H1 (cell line): ENCODE results near the gene NEDD4L. TPM values are rescaled to one million over a fixed set of nuclear protein-coding genes. Genes with fewer than 3 reads are reported as not detected.

Source experiments
- CTCF ChIA-PET: fragments of 300-600 bp; sonication (Branson Sonifier 250); formaldehyde crosslinking; loops from one replicate; lab custom pipeline; 2021; ENCODE audit not compliant: partially characterized antibody; lab: Charles Lee
- POLR2A ChIA-PET: fragments of 300-600 bp; sonication (Branson Sonifier 250); formaldehyde crosslinking; loops from one replicate; lab custom pipeline; 2021; ENCODE audit warnings: inconsistent platforms; ENCODE audit not compliant: partially characterized antibody; lab: Charles Lee
- DNase-seq, 2 experiments: peaks; one replicate each; pipeline versions ENCODE4 v3.0.0 to v3.0.0-alpha.2; 2010 to 2022; ENCODE audit warnings: low spot score in 2 of 2, low read depth in 1 of 2, mixed read lengths in 1 of 2
- FAIRE-seq: peaks from 2 replicates; lab custom pipeline; 2011; peaks lifted over from hg19 to GRCh38; lab: Jason Lieb, UNC
- H2AFZ ChIP-seq: 2 replicates; pipeline ENCODE4 v1.8.1; 2012; ENCODE audit warnings: low read length, inconsistent platforms
- H2AK5ac ChIP-seq: 2 replicates; pipeline ENCODE4 v1.6.1; 2013; ENCODE audit warnings: low read depth, low read length
- H2BK120ac ChIP-seq: replicated peaks from 2 replicates; pipeline ENCODE3; 2013; ENCODE audit warnings: low read depth, low read length, inconsistent platforms
- H2BK12ac ChIP-seq: 2 replicates; pipeline ENCODE4 v1.6.1; 2013; ENCODE audit warnings: low read depth, low read length
- H2BK15ac ChIP-seq: 2 replicates; pipeline ENCODE4 v1.6.1; 2013; ENCODE audit warnings: low read length
- H2BK20ac ChIP-seq: 2 replicates; pipeline ENCODE4 v1.6.1; 2013; ENCODE audit warnings: low read length
- H2BK5ac ChIP-seq: 2 replicates; pipeline ENCODE4 v1.6.1; 2013; ENCODE audit warnings: low read depth, low read length
- H3K14ac ChIP-seq: 2 replicates; pipeline ENCODE4 v1.6.1; 2013; ENCODE audit warnings: inconsistent platforms; ENCODE audit not compliant: insufficient read length
- H3K18ac ChIP-seq: 2 replicates; pipeline ENCODE4 v1.6.1; 2013; ENCODE audit warnings: low read length; ENCODE audit errors: extremely low read depth
- H3K23ac ChIP-seq: 2 replicates; pipeline ENCODE4 v1.6.1; 2013; ENCODE audit warnings: inconsistent platforms; ENCODE audit not compliant: insufficient read length
- H3K23me2 ChIP-seq: 2 replicates; pipeline ENCODE4 v1.6.1; 2013; ENCODE audit warnings: low read depth, low read length
- H3K27ac ChIP-seq: 2 replicates; pipeline ENCODE4 v1.6.1; 2011; ENCODE audit warnings: low read depth, low read length, inconsistent platforms
- H3K27me3 ChIP-seq, 4 experiments: replicated peaks in 1 of 4; 1 replicate in 1 of 4; 2 replicates in 3 of 4; pipeline versions ENCODE4 v1.6.1 to v1.8.1; 2011 to 2013; ENCODE audit warnings: low read length in 3 of 4, mild to moderate bottlenecking in 3 of 4, inconsistent platforms in 2 of 4, mixed read lengths in 2 of 4, moderate library complexity in 1 of 4; ENCODE audit not compliant: control insufficient read depth in 3 of 4, insufficient read depth in 3 of 4; ENCODE audit errors: extremely low read depth in 1 of 4
- H3K36me3 ChIP-seq, 4 experiments: 2 replicates each; pipeline versions ENCODE4 v1.6.1 to v1.8.1; 2011 to 2013; ENCODE audit warnings: mild to moderate bottlenecking in 4 of 4, low read length in 3 of 4, moderate library complexity in 2 of 4, control low read depth in 1 of 4, inconsistent platforms in 1 of 4; ENCODE audit not compliant: insufficient read depth in 4 of 4, control insufficient read depth in 2 of 4
- H3K4ac ChIP-seq: replicated peaks from 2 replicates; pipeline ENCODE3; 2013; ENCODE audit warnings: low read length, low read depth, mixed read lengths, inconsistent platforms; ENCODE audit not compliant: insufficient read length
- H3K4me1 ChIP-seq, 4 experiments: replicated peaks in 1 of 4; 1 replicate in 1 of 4; 2 replicates in 3 of 4; pipeline versions ENCODE4 v1.6.1 to v1.8.1; 2011 to 2013; ENCODE audit warnings: low read length in 3 of 4, inconsistent platforms in 2 of 4, mixed read lengths in 1 of 4; ENCODE audit not compliant: insufficient read depth in 4 of 4, control insufficient read depth in 3 of 4
- H3K4me2 ChIP-seq, 2 experiments: 2 replicates each; pipeline versions ENCODE4 v1.6.1 to v1.8.1; 2011 to 2013; ENCODE audit warnings: low read depth in 2 of 2, low read length in 2 of 2, control low read depth in 1 of 2, inconsistent platforms in 1 of 2, mild to moderate bottlenecking in 1 of 2; ENCODE audit not compliant: insufficient read depth in 1 of 2
- H3K4me3 ChIP-seq, 4 experiments: fragments of 200-600, 300-600 bp in 1 of 4; sonication (generic), shearing (Covaris generic), sonication (Bioruptor Twin) in 1 of 4; 2 replicates each; pipeline versions ENCODE4 v1.5.1 to v1.8.1; 2011 to 2016; ENCODE audit warnings: low read length in 4 of 4, low read depth in 3 of 4, control low read depth in 2 of 4, inconsistent platforms in 2 of 4, mild to moderate bottlenecking in 2 of 4, mixed read lengths in 1 of 4, moderate library complexity in 1 of 4; ENCODE audit not compliant: insufficient read depth in 2 of 4; ENCODE audit errors: extremely low read depth in 1 of 4
- H3K56ac ChIP-seq: replicated peaks from 2 replicates; pipeline ENCODE3; 2013; ENCODE audit warnings: low read depth, mild to moderate bottlenecking, mixed read lengths, low read length, inconsistent platforms; ENCODE audit not compliant: insufficient read length
- H3K79me1 ChIP-seq: 2 replicates; pipeline ENCODE4 v1.6.1; 2013; ENCODE audit warnings: low read depth, low read length, control low read depth
- H3K79me2 ChIP-seq, 2 experiments: 2 replicates each; pipeline versions ENCODE4 v1.6.1 to v1.8.1; 2012 to 2013; ENCODE audit warnings: low read length in 2 of 2, mild to moderate bottlenecking in 2 of 2, inconsistent platforms in 1 of 2; ENCODE audit not compliant: insufficient read depth in 2 of 2, control insufficient read depth in 1 of 2
- H3K9ac ChIP-seq, 4 experiments: replicated peaks in 1 of 4; 1 replicate in 1 of 4; 2 replicates in 3 of 4; pipeline versions ENCODE4 v1.6.1 to v1.8.1; 2011 to 2013; ENCODE audit warnings: low read depth in 3 of 4, low read length in 3 of 4, control low read depth in 2 of 4, mild to moderate bottlenecking in 2 of 4, moderate library complexity in 2 of 4, inconsistent platforms in 1 of 4; ENCODE audit errors: extremely low read depth in 1 of 4
- H3K9me3 ChIP-seq, 2 experiments: 2 replicates each; pipeline versions ENCODE4 v1.6.1 to v1.8.1; 2012 to 2013; ENCODE audit warnings: mild to moderate bottlenecking in 2 of 2, moderate library complexity in 2 of 2, control low read depth in 1 of 2, inconsistent platforms in 1 of 2, low read depth in 1 of 2, low read length in 1 of 2, mixed read lengths in 1 of 2; ENCODE audit not compliant: insufficient read depth in 2 of 2
- H4K20me1 ChIP-seq, 2 experiments: replicated peaks in 1 of 2; 2 replicates each; pipeline versions ENCODE3 to v1.8.1; 2011 to 2013; ENCODE audit warnings: inconsistent platforms in 2 of 2, low read length in 2 of 2, mild to moderate bottlenecking in 1 of 2; ENCODE audit not compliant: insufficient read depth in 2 of 2, control insufficient read depth in 1 of 2
- H4K5ac ChIP-seq: 2 replicates; pipeline ENCODE4 v1.6.1; 2013; ENCODE audit warnings: low read length, low read depth, mixed read lengths, inconsistent platforms; ENCODE audit not compliant: insufficient read length
- H4K8ac ChIP-seq: 2 replicates; pipeline ENCODE4 v1.8.0; 2013; ENCODE audit warnings: mild to moderate bottlenecking, moderate library complexity, low read length, inconsistent platforms; ENCODE audit not compliant: insufficient read depth; ENCODE audit errors: extremely low read depth
- H4K91ac ChIP-seq: replicated peaks from 2 replicates; pipeline ENCODE3; 2013; ENCODE audit warnings: low read length, mixed read lengths, inconsistent platforms; ENCODE audit not compliant: insufficient read length
- ASH2L ChIP-seq: fragments of 200-600, 300-600 bp; sonication (generic); IDR thresholded peaks from one replicate; pipeline ENCODE4 v1.7.1; 2017; ENCODE audit warnings: low read length
- CBX5 ChIP-seq: fragments of 300-800, 300-1000 bp; sonication (generic); IDR thresholded peaks from 2 replicates; pipeline ENCODE4 v1.7.1; 2016; ENCODE audit warnings: antibody characterized with exemption, low read length, low read depth
- CEBPB ChIP-seq: IDR thresholded peaks from 2 replicates; pipeline ENCODE4 v1.6.1; 2012; ENCODE audit warnings: low read depth, low read length
- CHD1 ChIP-seq: IDR thresholded peaks from 2 replicates; pipeline ENCODE4 v1.6.1; 2012; ENCODE audit warnings: low read depth, low read length, improper control_type of control experiment
- EP300 ChIP-seq, 2 experiments: IDR thresholded peaks; 1 replicate in 1 of 2; 2 replicates in 1 of 2; pipeline ENCODE4 v1.6.1; 2011 to 2012; ENCODE audit warnings: low read depth in 2 of 2, low read length in 2 of 2, mild to moderate bottlenecking in 2 of 2, borderline replicate concordance in 1 of 2, inconsistent platforms in 1 of 2, moderate library complexity in 1 of 2
- MAX ChIP-seq: IDR thresholded peaks from 2 replicates; pipeline ENCODE4 v1.6.1; 2012; ENCODE audit warnings: inconsistent platforms
- SIN3A ChIP-seq, 2 experiments: IDR thresholded peaks in 1 of 2; conservative IDR thresholded peaks in 1 of 2; 2 replicates each; pipeline ENCODE4 v1.6.1; 2011 to 2012; ENCODE audit warnings: low read length in 2 of 2, improper control_type of control experiment in 1 of 2, low read depth in 1 of 2, mild to moderate bottlenecking in 1 of 2
- SIX5 ChIP-seq: IDR thresholded peaks from 2 replicates; pipeline ENCODE4 v1.6.1; 2011; ENCODE audit warnings: mild to moderate bottlenecking, low read depth, low read length
- SRF ChIP-seq: IDR thresholded peaks from 2 replicates; pipeline ENCODE4 v1.6.1; 2011; ENCODE audit warnings: mild to moderate bottlenecking, low read depth, low read length, moderate library complexity
- SUZ12 ChIP-seq: fragments of 200-600 bp; sonication (generic); IDR thresholded peaks from 2 replicates; pipeline ENCODE4 v1.6.1; 2012; ENCODE audit warnings: mild to moderate bottlenecking, inconsistent platforms, low read length, moderate library complexity, mixed read lengths
- TCF12 ChIP-seq: IDR thresholded peaks from 2 replicates; pipeline ENCODE4 v1.6.1; 2011; ENCODE audit warnings: low read depth, mild to moderate bottlenecking, low read length
- TEAD4 ChIP-seq: IDR thresholded peaks from 2 replicates; pipeline ENCODE4 v1.6.1; 2012; ENCODE audit warnings: low read depth, low read length, inconsistent platforms, mixed read lengths
- WGBS, 2 experiments: shearing (Covaris generic) in 1 of 2; methylation state at CpG; one replicate each; pipeline versions ENCODE4 v1.1.6 to v1.1.7; 2013 to 2015; ENCODE audit warnings: low lambda C conversion rate in 2 of 2, mixed read lengths in 2 of 2, inconsistent platforms in 1 of 2, low coverage in 1 of 2, missing lambda C conversion rate in 1 of 2; ENCODE audit not compliant: insufficient replicate concordance in 2 of 2, insufficient coverage in 1 of 2, insufficient read length in 1 of 2; ENCODE audit errors: extremely low coverage in 1 of 2, missing lambda C conversion rate in 1 of 2; 5-methylcytosine and 5-hydroxymethylcytosine counted together
- polyA plus RNA-seq, 7 experiments: library from polyadenylated mRNA; depleted of rRNA in 3 of 7; stranded (reverse) in 5 of 7; unstranded in 2 of 7; fragments of >200 nt in 5 of 7; fragments of 200-250 nt in 2 of 7; gene quantifications; 1 replicate in 5 of 7; 2 replicates in 1 of 7; 4 replicates in 1 of 7; pipeline versions ENCODE4 v1.2.1 to v1.2.3, GENCODE V29; 2011 to 2013; ENCODE audit warnings: missing spikeins in 2 of 7, mixed read lengths in 2 of 7
- total RNA-seq: library from RNA; stranded (reverse); fragmentation: NEBNext Ultra II Directional; extraction: Animal tissue kit (Norgen Biotek cat#: 25700); gene quantifications from 2 replicates; pipeline ENCODE4 v1.2.1, GENCODE V29; 2021

NEDD4L gene
- total and polyA plus RNA-seq, 2 of the 8 experiments (the other 6 are each of a cell fraction or from before 2014, with no cell fraction given) = 37.3 to 69.8 TPM

- H3K79me1 ChIP-seq = no peaks in the 10 kb centered on the region
- H2BK15ac ChIP-seq = no peak overlapping the region
- no peak overlapping the region for H2AK5ac ChIP-seq
- no peak overlapping the region for H3K4me3 ChIP-seq
- H3K27ac ChIP-seq = no peak overlapping the region
- H2AFZ ChIP-seq = no peak overlapping the region
- CTCF ChIA-PET = interaction anchor here (0.7 to 2.0 kb wide), 4 partner anchors 38 to 174 kb away, joined by 3 to 7 read pairs (median 4); no protein-coding TSS in a partner anchor
- H3K4me1 ChIP-seq = peaks cover 1 to 14% (median 11%) of the 10 kb centered on the region in 4 experiments; a peak in 5 of 7 replicates
- H3K9me3 ChIP-seq = no peaks in the 10 kb centered on the region
- no peak overlapping the region for H3K4ac ChIP-seq
- no peak overlapping the region for H3K56ac ChIP-seq
- no peaks in the 10 kb centered on the region for H3K27me3 ChIP-seq
- H3K23ac ChIP-seq = no peak overlapping the region
- H3K79me2 ChIP-seq = no peaks in the 10 kb centered on the region
- H2BK120ac ChIP-seq = peak overlapping the region; percentile 13
- H2BK5ac ChIP-seq = no peak overlapping the region
- no peak overlapping the region for H4K91ac ChIP-seq
- FAIRE-seq = no peak
- POLR2A ChIA-PET = interaction anchor here (1.8 kb wide), 1 partner anchor 39 kb away, joined by 6 read pairs; no protein-coding TSS in a partner anchor
- H2BK20ac ChIP-seq = no peak overlapping the region
- H3K14ac ChIP-seq = no peak overlapping the region
- WGBS, 2 experiments = 85% methylated on average over 11 of the region's 11 CpGs; no CpG with 5 or more reads in 1 of the 2 experiments
- H3K36me3 ChIP-seq = no peaks in the 10 kb centered on the region
- H3K4me2 ChIP-seq = 0 out of 4 replicates have a peak overlapping the region, but pooled peaks of 1 of the 2 experiments have one; percentile 10
- DNase-seq = no peak
- H3K23me2 ChIP-seq = no peaks in the 10 kb centered on the region
- no peak overlapping the region; the same call in 1 of the 2 replicates for H3K18ac ChIP-seq
- no peak overlapping the region for H4K8ac ChIP-seq
- no peak overlapping the region for H4K5ac ChIP-seq
- H3K9ac ChIP-seq = no peak overlapping the region
- no peaks in the 10 kb centered on the region for H4K20me1 ChIP-seq
- no peak overlapping the region for H2BK12ac ChIP-seq
- no peak for TF ChIP-seq TCF12
- TF ChIP-seq SRF = no peak
- no peak for TF ChIP-seq SIN3A (conservative IDR thresholded peaks at IDR 0.05 in 1 of 2, IDR thresholded peaks at IDR 0.05 in 1 of 2; ENCODE audit: low read depth in 1 of 2, low read length in 2 of 2)
- no peak for TF ChIP-seq EP300 (IDR thresholded peaks at IDR 0.05; ENCODE audit: borderline replicate concordance in 1 of 2, low read depth in 2 of 2, low read length in 2 of 2)
- no peak for TF ChIP-seq CBX5
- TF ChIP-seq TEAD4 = no peak
- no peak for TF ChIP-seq SIX5
- TF ChIP-seq CEBPB = no peak
- no peak for TF ChIP-seq CHD1
- no peak for TF ChIP-seq SUZ12
- no peak for TF ChIP-seq ASH2L
- no peak for TF ChIP-seq MAX
These were observed 402.5 kb downstream of the NEDD4L start for GRCh38 chr18:58446391-58447060.
